Mesendoderm (in vitro differentiated cells): ENCODE measurements around the gene SELPLG. TPM values are rescaled to one million over a fixed set of nuclear protein-coding genes. Genes with fewer than 3 reads are reported as not detected.
"Not testable (repeated sequence)": the region's sequence is repeated elsewhere in the genome, so short reads cannot be mapped to it uniquely, and the experiment has no call there.

Experiments
- DNase-seq: peaks from one replicate; pipeline ENCODE4 v3.0.0; 2013
- H2AK5ac ChIP-seq: 2 replicates; pipeline ENCODE4 v1.6.1; 2013; ENCODE audit warnings: low read length, inconsistent platforms
- H2BK120ac ChIP-seq: 2 replicates; pipeline ENCODE4 v1.6.1; 2013; ENCODE audit warnings: low read depth, mild to moderate bottlenecking, low read length, moderate library complexity, mixed read lengths
- H2BK15ac ChIP-seq: replicated peaks from 2 replicates; pipeline ENCODE4 v1.6.1; 2013; ENCODE audit warnings: low read depth, mild to moderate bottlenecking, moderate library complexity
- H2BK5ac ChIP-seq: 2 replicates; pipeline ENCODE4 v1.6.1; 2013; ENCODE audit warnings: low read length, inconsistent platforms
- H3K18ac ChIP-seq: 2 replicates; pipeline ENCODE4 v1.6.1; 2013; ENCODE audit warnings: mild to moderate bottlenecking, low read length, mixed read lengths
- H3K23ac ChIP-seq: one replicate; pipeline ENCODE4 v1.6.1; 2013; ENCODE audit warnings: low read length
- H3K27ac ChIP-seq: 2 replicates; pipeline ENCODE4 v1.5.1; 2013; ENCODE audit warnings: low read depth, mild to moderate bottlenecking, inconsistent platforms, low read length, moderate library complexity
- H3K27me3 ChIP-seq: 2 replicates; pipeline ENCODE4 v1.6.1; 2013; ENCODE audit warnings: low read length, control low read depth, mild to moderate bottlenecking, inconsistent platforms; ENCODE audit not compliant: insufficient read depth, poor library complexity
- H3K36me3 ChIP-seq: 2 replicates; pipeline ENCODE4 v1.6.1; 2013; ENCODE audit warnings: low read length, inconsistent platforms; ENCODE audit not compliant: control insufficient read depth, insufficient read depth
- H3K4ac ChIP-seq: one replicate; pipeline ENCODE4 v1.6.1; 2013; ENCODE audit warnings: low read depth, mild to moderate bottlenecking, low read length, moderate library complexity
- H3K4me1 ChIP-seq: 2 replicates; pipeline ENCODE4 v1.6.1; 2013; ENCODE audit warnings: low read depth, low read length, inconsistent platforms; ENCODE audit not compliant: control insufficient read depth
- H3K4me2 ChIP-seq: 2 replicates; pipeline ENCODE4 v1.6.1; 2013; ENCODE audit warnings: low read length
- H3K4me3 ChIP-seq: 2 replicates; pipeline ENCODE4 v1.5.1; 2013; ENCODE audit warnings: mild to moderate bottlenecking, low read length
- H3K56ac ChIP-seq: one replicate; pipeline ENCODE4 v1.6.1; 2013; ENCODE audit warnings: low read length
- H3K79me1 ChIP-seq: 2 replicates; pipeline ENCODE4 v1.6.1; 2013; ENCODE audit warnings: low read length, inconsistent platforms
- H3K79me2 ChIP-seq: 2 replicates; pipeline ENCODE4 v1.6.1; 2013; ENCODE audit warnings: mild to moderate bottlenecking, low read length; ENCODE audit not compliant: control insufficient read depth, insufficient read depth
- H3K9ac ChIP-seq: 2 replicates; pipeline ENCODE4 v1.6.1; 2013; ENCODE audit warnings: low read length, inconsistent platforms
- H4K5ac ChIP-seq: one replicate; pipeline ENCODE4 v1.6.1; 2013; ENCODE audit warnings: low read length
- H4K8ac ChIP-seq: one replicate; pipeline ENCODE4 v1.6.1; 2013; ENCODE audit warnings: low read depth, mild to moderate bottlenecking, control low read depth, low read length, moderate library complexity
- WGBS: extraction: QIAGEN DNeasy Blood & Tissue Kit; methylation state at CpG from one replicate; pipeline ENCODE4 v1.1.7; 2013; ENCODE audit warnings: low lambda C conversion rate, missing lambda C conversion rate; ENCODE audit not compliant: insufficient coverage; ENCODE audit errors: extremely low coverage; 5-methylcytosine and 5-hydroxymethylcytosine counted together
- small RNA-seq: library from polyadenylated mRNA; stranded (forward); fragments of <200 nt; extraction: miRNeasy Mini kit (QIAGEN cat#:217004); gene quantifications from one replicate; pipeline ENCODE3, GENCODE V24; 2013; ENCODE audit not compliant: insufficient read depth

The SELPLG gene

GRCh38 chr12:108574276-108574675, 59.4 kb downstream of the SELPLG start:
- H2BK120ac ChIP-seq, H3K9ac ChIP-seq, H3K4me1 ChIP-seq, H3K4me3 ChIP-seq, DNase-seq, H3K4me2 ChIP-seq, H3K18ac ChIP-seq, H3K79me1 ChIP-seq, H2BK15ac ChIP-seq, H3K27ac ChIP-seq, H2BK5ac ChIP-seq, H2AK5ac ChIP-seq, H3K56ac ChIP-seq, H3K27me3 ChIP-seq, H3K36me3 ChIP-seq, H4K8ac ChIP-seq, H3K4ac ChIP-seq, H4K5ac ChIP-seq, H3K23ac ChIP-seq, H3K79me2 ChIP-seq: not testable (repeated sequence)
- no CpG with 5 or more reads among the region's 1 CpG for WGBS

GRCh38 chr12:108573317-108573716, 60.4 kb downstream of the SELPLG start:
- H2BK120ac ChIP-seq = no peak overlapping the region
- H4K5ac ChIP-seq = no peak overlapping the region
- H3K9ac ChIP-seq = no peak overlapping the region
- H2BK15ac ChIP-seq = no peak overlapping the region
- no peak overlapping the region for H3K56ac ChIP-seq
- H2AK5ac ChIP-seq = no peak overlapping the region
- no peaks in the 10 kb centered on the region for H3K79me1 ChIP-seq
- no peaks in the 10 kb centered on the region for H3K79me2 ChIP-seq
- H3K27me3 ChIP-seq = no peaks in the 10 kb centered on the region
- H3K27ac ChIP-seq = no peak overlapping the region
- no peak overlapping the region for H3K4ac ChIP-seq
- DNase-seq = no peak
- H3K4me2 ChIP-seq = no peak overlapping the region
- H3K23ac ChIP-seq = no peak overlapping the region
- H2BK5ac ChIP-seq = no peak overlapping the region
- H3K36me3 ChIP-seq = no peaks in the 10 kb centered on the region
- WGBS = no CpG with 5 or more reads among the region's 2 CpGs
- H3K4me1 ChIP-seq = no peaks in the 10 kb centered on the region
- no peak overlapping the region for H3K18ac ChIP-seq
- no peak overlapping the region for H4K8ac ChIP-seq
- H3K4me3 ChIP-seq = no peak overlapping the region

GRCh38 chr12:108572166-108572790, 61.4 kb downstream of the SELPLG start:
- H2AK5ac ChIP-seq = no peak overlapping the region
- no peak overlapping the region for H3K18ac ChIP-seq
- no peak overlapping the region for H3K9ac ChIP-seq
- H2BK5ac ChIP-seq = no peak overlapping the region
- no peak overlapping the region for H2BK15ac ChIP-seq
- no peak overlapping the region for H3K4me3 ChIP-seq
- no peak for DNase-seq
- H3K23ac ChIP-seq = no peak overlapping the region
- no peak overlapping the region for H2BK120ac ChIP-seq
- H3K27me3 ChIP-seq = no peaks in the 10 kb centered on the region
- no peak overlapping the region for H4K8ac ChIP-seq
- H3K27ac ChIP-seq = no peak overlapping the region
- no peak overlapping the region for H3K56ac ChIP-seq
- H4K5ac ChIP-seq = no peak overlapping the region
- no peak overlapping the region for H3K4me2 ChIP-seq
- no peaks in the 10 kb centered on the region for H3K4me1 ChIP-seq
- WGBS = no CpG with 5 or more reads among the region's 8 CpGs
- no peaks in the 10 kb centered on the region for H3K36me3 ChIP-seq
- H3K4ac ChIP-seq = no peak overlapping the region
- no peaks in the 10 kb centered on the region for H3K79me1 ChIP-seq
- no peaks in the 10 kb centered on the region for H3K79me2 ChIP-seq

Small RNA genes lying within 50 kb of the gene (small RNA-seq; reads per million reads assigned to genes)
- not detected for gene RNU7-169P
